VCaP (cell line): ENCODE data around the gene MOB1B.
"Not testable (repeated sequence)": the region's sequence is repeated elsewhere in the genome, so short reads cannot be mapped to it uniquely, and the experiment has no call there.

Experiments
- H3K27ac ChIP-seq: fragments of 450-650 bp; 2 replicates; pipeline ENCODE4 v1.5.1; 2017
- TF ChIP-seq, protein P1 (sequence below): fragments of 450-650 bp; conservative IDR thresholded peaks from 2 replicates; pipeline ENCODE4 v1.5.1; 2017; ENCODE audit warnings: mild to moderate bottlenecking, moderate library complexity

Gene MOB1B

GRCh38 chr4:70997546-70997945 is 95.4 kb downstream of the MOB1B start:
- no peak overlapping the region for H3K27ac ChIP-seq
- TF ChIP-seq, protein P1, sequence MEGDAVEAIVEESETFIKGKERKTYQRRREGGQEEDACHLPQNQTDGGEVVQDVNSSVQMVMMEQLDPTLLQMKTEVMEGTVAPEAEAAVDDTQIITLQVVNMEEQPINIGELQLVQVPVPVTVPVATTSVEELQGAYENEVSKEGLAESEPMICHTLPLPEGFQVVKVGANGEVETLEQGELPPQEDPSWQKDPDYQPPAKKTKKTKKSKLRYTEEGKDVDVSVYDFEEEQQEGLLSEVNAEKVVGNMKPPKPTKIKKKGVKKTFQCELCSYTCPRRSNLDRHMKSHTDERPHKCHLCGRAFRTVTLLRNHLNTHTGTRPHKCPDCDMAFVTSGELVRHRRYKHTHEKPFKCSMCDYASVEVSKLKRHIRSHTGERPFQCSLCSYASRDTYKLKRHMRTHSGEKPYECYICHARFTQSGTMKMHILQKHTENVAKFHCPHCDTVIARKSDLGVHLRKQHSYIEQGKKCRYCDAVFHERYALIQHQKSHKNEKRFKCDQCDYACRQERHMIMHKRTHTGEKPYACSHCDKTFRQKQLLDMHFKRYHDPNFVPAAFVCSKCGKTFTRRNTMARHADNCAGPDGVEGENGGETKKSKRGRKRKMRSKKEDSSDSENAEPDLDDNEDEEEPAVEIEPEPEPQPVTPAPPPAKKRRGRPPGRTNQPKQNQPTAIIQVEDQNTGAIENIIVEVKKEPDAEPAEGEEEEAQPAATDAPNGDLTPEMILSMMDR = no peak

GRCh38 chr4:70999639-71000038 is 97.5 kb downstream of the MOB1B start:
- H3K27ac ChIP-seq = not testable (repeated sequence)

- H3K27ac ChIP-seq = not testable (repeated sequence)
Observed at GRCh38 chr4:71001363-71001762, 99.2 kb downstream of the MOB1B start.

DNA sequence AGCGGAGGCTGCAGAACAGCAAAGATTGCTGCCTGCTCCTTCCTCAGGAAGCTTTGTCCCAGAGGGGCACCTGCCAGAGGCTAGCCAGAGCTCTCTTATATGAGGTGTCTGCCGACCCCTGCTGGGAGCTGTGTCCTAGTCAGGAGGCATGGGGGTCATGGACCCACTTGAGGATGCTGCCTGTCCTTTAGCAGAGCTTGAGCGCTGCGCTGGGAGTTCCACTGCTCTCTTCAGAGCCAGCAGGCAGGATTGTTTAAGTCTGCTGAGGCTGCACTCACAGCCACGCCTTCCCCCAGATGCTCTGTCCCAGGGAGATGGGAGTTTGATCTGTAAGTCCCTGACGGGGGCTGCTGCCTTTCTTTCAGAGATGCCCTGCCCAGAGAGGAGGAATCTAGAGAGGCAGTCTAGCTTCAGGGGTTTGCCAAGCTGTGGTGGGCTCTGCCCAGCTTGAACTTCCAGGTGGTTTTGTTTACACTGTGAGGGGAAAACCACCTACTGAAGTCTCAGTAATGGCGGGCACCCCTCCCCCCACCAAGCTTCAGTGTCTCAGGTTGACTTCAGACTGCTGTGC is 102.2 kb downstream of the MOB1B start:
- TF ChIP-seq, protein P1 = no peak
- H3K27ac ChIP-seq = no peak overlapping the region

DNA sequence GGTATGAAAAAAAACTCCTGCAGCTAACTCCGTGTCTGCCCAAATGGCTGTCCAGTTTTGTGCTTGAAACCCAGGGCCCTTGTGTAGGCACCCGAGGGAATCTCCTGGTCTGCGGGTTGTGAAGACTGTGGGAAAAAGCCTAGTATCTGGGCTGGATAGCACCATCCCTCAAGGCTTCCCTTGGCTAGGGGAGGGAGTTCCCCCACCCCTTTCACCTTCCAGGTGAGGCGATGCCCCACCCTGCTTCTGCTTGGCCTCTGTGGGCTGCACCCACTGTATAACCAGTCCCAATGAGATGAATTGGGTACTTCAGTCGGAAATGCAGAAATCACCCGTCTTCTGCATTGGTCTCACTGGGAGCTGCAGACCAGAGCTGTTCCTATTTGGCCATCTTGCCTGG is 102.9 kb downstream of the MOB1B start:
- H3K27ac ChIP-seq = not testable (repeated sequence)

DNA sequence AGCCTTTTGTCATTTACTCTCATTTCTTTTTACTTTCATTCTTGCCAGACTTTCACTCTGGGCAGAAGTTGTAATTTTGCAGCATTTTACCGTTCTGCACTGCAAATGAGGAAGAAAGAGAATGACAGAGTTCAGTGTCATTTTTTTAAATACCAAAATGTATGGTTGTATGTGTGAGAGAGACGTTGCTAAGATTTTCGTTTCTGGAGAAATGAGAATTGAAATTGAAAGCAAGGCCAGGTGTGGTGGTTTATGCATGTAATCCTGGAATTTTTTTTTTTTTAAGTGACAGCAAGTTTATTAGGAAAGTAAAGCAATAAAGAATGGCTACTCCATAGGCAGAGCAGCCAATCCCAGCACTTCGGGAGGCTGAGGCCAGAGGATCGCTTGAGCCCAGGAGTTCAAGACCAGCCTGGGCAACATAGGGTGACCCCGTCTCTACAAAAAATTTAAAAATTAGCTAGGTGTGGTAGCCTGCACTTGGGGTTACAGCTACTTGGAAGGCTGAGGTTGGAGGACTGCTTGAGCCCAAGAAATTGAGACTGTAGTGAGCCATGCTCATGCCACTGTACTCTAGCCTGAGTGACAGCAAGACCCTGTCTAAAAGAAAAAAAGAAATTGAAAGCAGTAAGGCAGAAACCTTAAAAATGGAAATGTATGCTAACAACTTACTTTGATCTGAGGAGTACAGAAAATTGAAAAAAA is 104.2 kb downstream of the MOB1B start:
- TF ChIP-seq, protein P1 = no peak
- no peak overlapping the region for H3K27ac ChIP-seq

- no peak overlapping the region for H3K27ac ChIP-seq
- TF ChIP-seq, protein P1 = no peak
Observed at GRCh38 chr4:71008196-71008595, 106.0 kb downstream of the MOB1B start.

DNA sequence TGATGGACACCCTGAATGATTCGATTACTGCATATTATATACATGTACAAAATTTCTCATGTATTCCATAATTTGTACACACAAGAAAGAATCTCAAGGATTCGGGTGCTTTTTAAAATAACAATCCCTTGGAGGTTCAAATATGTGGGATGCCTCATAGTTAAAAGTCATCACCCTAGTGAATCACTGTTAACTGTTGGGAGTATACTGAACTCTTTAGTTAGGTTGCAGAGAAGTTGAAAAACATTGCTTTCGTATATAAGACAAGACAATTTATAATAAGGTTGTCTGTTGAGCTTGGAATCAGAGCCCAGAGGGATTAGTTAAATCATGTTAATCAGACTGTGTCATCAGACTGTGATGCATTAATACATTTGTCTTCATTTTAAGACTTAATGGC is 106.9 kb downstream of the MOB1B start:
- TF ChIP-seq, protein P1 = no peak
- no peak overlapping the region for H3K27ac ChIP-seq

DNA sequence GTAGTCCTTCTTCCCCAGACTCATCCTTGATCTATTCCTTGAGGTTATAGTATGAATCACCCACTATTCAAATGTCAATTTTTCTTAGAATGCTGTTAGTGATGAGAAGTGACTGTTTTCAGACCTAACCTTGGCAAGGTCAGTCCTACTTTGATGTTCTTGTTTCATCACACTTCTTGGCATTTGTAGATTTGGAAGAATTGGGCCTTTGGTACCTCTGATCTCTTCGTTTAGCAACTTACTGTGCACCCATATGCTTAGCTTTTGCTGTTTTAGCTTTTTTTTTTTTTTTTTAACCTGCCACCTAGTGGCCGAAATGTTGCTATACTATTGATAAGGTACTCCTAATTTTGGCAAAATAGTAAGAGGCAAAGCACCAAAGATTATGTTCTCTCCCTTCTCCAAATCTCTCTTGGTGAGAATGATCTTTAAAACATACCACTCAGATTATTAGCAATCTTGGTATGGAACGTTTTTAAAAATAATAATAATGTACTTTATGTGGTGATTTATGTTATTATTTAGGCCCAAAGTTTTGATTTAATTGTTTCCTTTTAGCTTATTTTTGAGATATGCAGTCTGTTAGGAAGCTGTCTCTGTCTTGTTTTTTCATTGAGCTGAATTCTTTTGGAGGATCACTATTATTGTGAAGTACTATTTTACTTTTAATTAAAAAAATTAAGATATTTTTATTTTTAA is 107.9 kb downstream of the MOB1B start:
- H3K27ac ChIP-seq = no peak overlapping the region
- TF ChIP-seq, protein P1 = peak; percentile 85
